Endothelial cell of umbilical vein (primary cell): ENCODE data around the gene CLASP2. TPM values are rescaled to one million over a fixed set of nuclear protein-coding genes. Genes with fewer than 3 reads are reported as not detected.

ENCODE experiments used
- BruUV-seq: library from RNA; stranded (reverse); fragments of 400-500 nt; replicated peaks from 2 replicates; lab custom pipeline; 2021; lab: Mats Ljungman, UMichigan
- CTCF ChIA-PET: fragments of 300-600, 350-600 bp; sonication (Branson Sonifier 250); formaldehyde crosslinking; loops from one replicate; lab custom pipeline; 2021; ENCODE audit warnings: antibody characterized with exemption, inconsistent platforms; lab: Charles Lee
- POLR2A ChIA-PET: fragments of 300-600, 350-600 bp; sonication (Branson Sonifier 250); formaldehyde crosslinking; loops from one replicate; lab custom pipeline; 2021; ENCODE audit warnings: antibody characterized with exemption, inconsistent platforms; lab: Charles Lee
- DNase-seq: peaks from one replicate; pipeline ENCODE4 v3.0.0-alpha.2; 2011; ENCODE audit warnings: low read depth, low spot score
- FAIRE-seq: peaks from 2 replicates; lab custom pipeline; 2011; peaks lifted over from hg19 to GRCh38; lab: Jason Lieb, UNC
- H2AFZ ChIP-seq: 2 replicates; pipeline ENCODE4 v1.6.0; 2012; ENCODE audit warnings: low read depth, low read length, control low read depth, inconsistent platforms
- H3K27ac ChIP-seq: 2 replicates; pipeline ENCODE4 v1.5.1; 2011; ENCODE audit warnings: low read depth, mild to moderate bottlenecking, control low read depth, low read length, moderate library complexity; ENCODE audit not compliant: insufficient read depth
- H3K27me3 ChIP-seq, 2 experiments: 2 replicates each; pipeline versions ENCODE4 v1.6.0 to v1.6.1; 2011; ENCODE audit warnings: low read length in 2 of 2, mixed read lengths in 1 of 2; ENCODE audit not compliant: control insufficient read depth in 2 of 2, insufficient read depth in 2 of 2
- H3K36me3 ChIP-seq, 2 experiments: 2 replicates in 1 of 2; 3 replicates in 1 of 2; pipeline ENCODE4 v1.5.1; 2011; ENCODE audit warnings: low read length in 2 of 2, mild to moderate bottlenecking in 1 of 2, moderate library complexity in 1 of 2; ENCODE audit not compliant: control insufficient read depth in 2 of 2, insufficient read depth in 2 of 2; ENCODE audit errors: extremely low read depth in 1 of 2
- H3K4me1 ChIP-seq: 3 replicates; pipeline ENCODE4 v1.5.1; 2011; ENCODE audit warnings: mild to moderate bottlenecking, low read length; ENCODE audit not compliant: control insufficient read depth, insufficient read depth; ENCODE audit errors: extremely low read depth
- H3K4me2 ChIP-seq: 2 replicates; pipeline ENCODE4 v1.6.1; 2011; ENCODE audit warnings: low read length, control low read depth, mixed read lengths; ENCODE audit not compliant: insufficient read depth
- H3K4me3 ChIP-seq, 3 experiments: fragments of 200-600 bp in 1 of 3; sonication (generic), shearing (Covaris generic) in 1 of 3; replicated peaks in 1 of 3; 2 replicates each; pipeline ENCODE4 v1.5.1; 2011 to 2016; ENCODE audit warnings: control low read depth in 3 of 3, low read length in 3 of 3, mild to moderate bottlenecking in 2 of 3, inconsistent platforms in 1 of 3, low read depth in 1 of 3, moderate library complexity in 1 of 3; ENCODE audit not compliant: insufficient read depth in 1 of 3
- H3K79me2 ChIP-seq: 2 replicates; pipeline ENCODE4 v1.6.0; 2012; ENCODE audit warnings: low read length, inconsistent platforms; ENCODE audit not compliant: control insufficient read depth, insufficient read depth
- H3K9ac ChIP-seq: replicated peaks from 2 replicates; pipeline ENCODE3; 2011; ENCODE audit warnings: low read length, control low read depth; ENCODE audit not compliant: insufficient read depth; ENCODE audit errors: extremely low read depth
- H3K9me1 ChIP-seq: replicated peaks from 3 replicates; pipeline ENCODE4 v1.6.0; 2011; ENCODE audit warnings: mild to moderate bottlenecking, low read length; ENCODE audit not compliant: control insufficient read depth, insufficient read depth; ENCODE audit errors: extremely low read depth
- H3K9me3 ChIP-seq: replicated peaks from 2 replicates; pipeline ENCODE4 v1.5.1; 2012; ENCODE audit warnings: low read length, inconsistent platforms; ENCODE audit not compliant: control insufficient read depth, insufficient read depth
- H4K20me1 ChIP-seq: replicated peaks from 2 replicates; pipeline ENCODE3; 2011; ENCODE audit warnings: mild to moderate bottlenecking, low read length; ENCODE audit not compliant: control insufficient read depth, insufficient read depth; ENCODE audit errors: extremely low read depth
- CTCF ChIP-seq, 2 donors: IDR thresholded peaks; 1 replicate in 1 of 2; 2 replicates in 1 of 2; pipeline ENCODE4 v1.5.1; 2011; ENCODE audit warnings: low read length in 2 of 2, mild to moderate bottlenecking in 2 of 2, moderate library complexity in 2 of 2, control low read depth in 1 of 2, inconsistent platforms in 1 of 2, low read depth in 1 of 2; ENCODE audit not compliant: insufficient read depth in 1 of 2; ENCODE audit errors: extremely low read depth in 1 of 2
- EZH2 ChIP-seq: IDR thresholded peaks from 2 replicates; pipeline ENCODE4 v1.6.1; 2012; ENCODE audit warnings: borderline replicate concordance, low read depth, mild to moderate bottlenecking, moderate library complexity, low read length, inconsistent platforms; ENCODE audit not compliant: severe bottlenecking
- GATA2 ChIP-seq: IDR thresholded peaks from 2 replicates; pipeline ENCODE4 v1.7.0; 2011; ENCODE audit warnings: low read depth, mild to moderate bottlenecking, moderate library complexity, mixed read lengths, low read length; ENCODE audit not compliant: insufficient read length, insufficient read depth
- MAX ChIP-seq: IDR thresholded peaks from 2 replicates; pipeline ENCODE4 v1.6.1; 2011; ENCODE audit not compliant: insufficient read depth, insufficient read length
- MYC ChIP-seq: IDR thresholded peaks from one replicate; pipeline ENCODE4 v1.6.1; 2011; ENCODE audit warnings: mild to moderate bottlenecking, low read depth, low read length
- POLR2AphosphoS5 ChIP-seq: IDR thresholded peaks from 2 replicates; pipeline ENCODE4 v1.6.1; 2012; ENCODE audit warnings: low read depth, mild to moderate bottlenecking, control low read depth, low read length, moderate library complexity; ENCODE audit not compliant: insufficient read depth
- dilution Hi-C: fragments of 300-500 bp; cut with MboI; formaldehyde crosslinking; loops from one replicate; pipeline ENCODE4 v1.15.0; 2019; ENCODE audit warnings: low sequenced_read_pairs; ENCODE audit not compliant: extremely low pct_ligation_motif_present
- intact Hi-C: fragments of 100-400 bp; cut with micrococcal nuclease; formaldehyde crosslinking; loops from one replicate; pipeline ENCODE4 v1.10.0; 2022
- polyA plus RNA-seq, 4 experiments: library from polyadenylated mRNA; depleted of rRNA in 3 of 4; stranded (reverse) in 3 of 4; unstranded in 1 of 4; fragments of >200 nt; gene quantifications; 2 replicates each; pipeline versions ENCODE4 v1.2.1 to v1.2.3, GENCODE V29; 2011 to 2012; ENCODE audit warnings: missing spikeins in 1 of 4
- total RNA-seq: library from RNA; stranded (reverse); gene quantifications from 2 replicates; pipeline ENCODE4 v1.2.3, GENCODE V29; 2021

CLASP2 gene
- total and polyA plus RNA-seq, 2 donors (not counting 3 experiments of a cell fraction or from before 2014, with no cell fraction given): 15.0 to 55.0 TPM

- H3K9me3 ChIP-seq: no peaks in the 10 kb centered on the region
- no peak for FAIRE-seq
Measured at GRCh38 chr3:33590541-33590940, 127.5 kb downstream of the CLASP2 start.

More at GRCh38 chr3:33590541-33590940, 127.5 kb downstream of the CLASP2 start:
- no TSS peak for BruUV-seq
- no peak overlapping the region for H3K4me2 ChIP-seq
- peaks cover 0 to 5% of the 10 kb centered on the region in 2 experiments for H3K36me3 ChIP-seq
- no peak overlapping the region for H3K27ac ChIP-seq
- H3K9me1 ChIP-seq: no peaks in the 10 kb centered on the region
- H3K9ac ChIP-seq: no peak overlapping the region
- no peaks in the 10 kb centered on the region for H4K20me1 ChIP-seq
- no peaks in the 10 kb centered on the region for H3K4me1 ChIP-seq
- ChIA-PET CTCF (no interaction called here), POLR2A (no interaction called here)
- DNase-seq: no peak
- intact Hi-C loops (no loop called here), dilution Hi-C loops (no loop called here)
- no peak overlapping the region for H3K4me3 ChIP-seq
- H3K79me2 ChIP-seq: no peaks in the 10 kb centered on the region
- no peak for TF ChIP-seq CTCF (IDR thresholded peaks at IDR 0.05; ENCODE audit: extremely low read depth in 1 of 2, insufficient read depth in 1 of 2, low read depth in 1 of 2, low read length in 2 of 2)
- no peak for TF ChIP-seq POLR2AphosphoS5
- no peak for TF ChIP-seq GATA2
- no peak for TF ChIP-seq MAX
- TF ChIP-seq EZH2: no peak
- no peak for TF ChIP-seq MYC
- H2AFZ ChIP-seq: no peak overlapping the region
- no peaks in the 10 kb centered on the region for H3K27me3 ChIP-seq
